IPS DF 4.7 (cell line): Measurements from ENCODE around the gene THSD4.

Experiments used
- DNase-seq: peaks from one replicate; pipeline ENCODE4 v3.0.0-alpha.2; 2013; ENCODE audit warnings: low spot score; ENCODE audit errors: extremely low read depth

The THSD4 gene

GRCh38 chr15:71571641-71572040, 456.4 kb downstream of the THSD4 start:
- no peak for DNase-seq

GRCh38 chr15:71572452-71573053, 457.3 kb downstream of the THSD4 start:
- peak; percentile 41 for DNase-seq

- DNase-seq: no peak
These were observed 458.3 kb downstream of the THSD4 start for GRCh38 chr15:71573599-71573998.

- DNase-seq: no peak
These were observed 460.3 kb downstream of the THSD4 start for GRCh38 chr15:71575474-71576045.

GRCh38 chr15:71577071-71577470, 461.8 kb downstream of the THSD4 start:
- DNase-seq: no peak

GRCh38 chr15:71581398-71581930, 466.2 kb downstream of the THSD4 start:
- DNase-seq: no peak

GRCh38 chr15:71585159-71585558, 469.9 kb downstream of the THSD4 start:
- no peak for DNase-seq

GRCh38 chr15:71586463-71586862, 471.2 kb downstream of the THSD4 start:
- no peak for DNase-seq

GRCh38 chr15:71588746-71589145, 473.5 kb downstream of the THSD4 start:
- no peak for DNase-seq

- DNase-seq: no peak
These were observed 475.8 kb downstream of the THSD4 start for GRCh38 chr15:71591057-71591456.

GRCh38 chr15:71592203-71592602, 476.9 kb downstream of the THSD4 start:
- DNase-seq: no peak

GRCh38 chr15:71595846-71596553, 480.7 kb downstream of the THSD4 start:
- DNase-seq: no peak

GRCh38 chr15:71596672-71597071, 481.4 kb downstream of the THSD4 start:
- no peak for DNase-seq

- DNase-seq: no peak
These were observed 481.9 kb downstream of the THSD4 start for GRCh38 chr15:71597126-71597525.

- no peak for DNase-seq
These were observed 482.4 kb downstream of the THSD4 start for GRCh38 chr15:71597637-71598036.

GRCh38 chr15:71598741-71599140, 483.5 kb downstream of the THSD4 start:
- DNase-seq: no peak

GRCh38 chr15:71599418-71600151, 484.3 kb downstream of the THSD4 start:
- DNase-seq: no peak

GRCh38 chr15:71600237-71600636, 485.0 kb downstream of the THSD4 start:
- DNase-seq: no peak

GRCh38 chr15:71601038-71601834, 486.0 kb downstream of the THSD4 start:
- DNase-seq: no peak

- no peak for DNase-seq
These were observed 488.1 kb downstream of the THSD4 start for GRCh38 chr15:71603379-71603778.

GRCh38 chr15:71607383-71607782, 492.1 kb downstream of the THSD4 start:
- no peak for DNase-seq
